Measurements from ENCODE around the gene NOTCH1. TPM values are rescaled to one million over a fixed set of nuclear protein-coding genes. Genes with fewer than 3 reads are reported as not detected.

Gene NOTCH1
- total RNA-seq, 3 donors from 2014 or later: 124 to 128 (median 125) TPM

DNA sequence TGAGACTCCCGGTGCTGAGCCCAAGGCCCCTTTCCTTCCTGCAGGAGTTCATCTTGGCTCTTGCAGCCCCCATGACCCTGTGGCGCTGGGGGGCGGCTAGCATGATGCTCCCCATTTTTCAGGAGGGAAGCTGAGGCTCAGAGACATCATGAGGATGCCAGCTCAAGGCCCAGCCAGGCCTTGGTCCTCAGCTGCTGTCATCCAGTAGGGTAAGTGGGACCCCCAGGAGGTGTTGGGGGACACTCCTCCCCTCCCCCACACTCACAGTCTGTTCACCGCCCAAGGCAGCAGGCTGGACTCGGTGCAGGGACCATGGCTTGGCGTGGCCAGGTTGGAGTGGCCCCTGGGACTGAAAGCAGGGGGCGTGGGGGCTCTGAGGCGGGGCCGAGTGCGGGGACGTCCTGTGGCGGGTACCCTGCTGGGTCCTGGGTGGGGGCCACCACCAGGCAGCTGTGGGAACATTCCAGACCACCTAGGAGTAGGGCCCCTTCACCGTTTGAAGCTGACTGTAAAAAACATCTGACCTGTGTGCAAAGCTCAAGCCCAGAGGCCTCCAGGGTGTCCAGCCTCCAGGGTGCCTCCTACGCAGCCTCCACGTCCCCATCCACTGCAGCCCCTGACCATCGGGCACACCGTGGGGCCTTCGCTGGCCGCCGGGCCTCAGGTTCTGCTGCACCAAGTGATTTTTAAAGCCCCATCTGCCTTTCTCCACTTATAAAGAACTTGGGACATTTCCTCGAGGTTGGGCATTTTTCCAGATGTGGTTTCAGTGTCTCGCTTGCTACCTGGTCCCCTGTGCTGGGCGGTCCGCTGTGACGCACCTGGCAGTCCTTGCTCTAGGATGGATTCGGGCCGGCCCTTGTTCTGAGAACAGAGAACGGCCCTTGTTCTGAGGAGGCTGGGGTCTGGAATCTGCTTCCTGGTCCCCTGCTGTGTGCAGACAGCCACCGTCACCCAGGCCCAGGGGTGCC is 3.4 kb upstream of the NOTCH1 start:
- Mint-ChIP-seq H3K27me3 (ENCODE audit: low read depth) (no peaks in the 10 kb centered on the region), H3K4me1 (ENCODE audit: low read depth) (peaks cover 24% of the 10 kb centered on the region), H3K9me3 (no peaks in the 10 kb centered on the region), H3K4me3 (no peak overlapping the region), H3K36me3 (ENCODE audit: insufficient read depth) (no peaks in the 10 kb centered on the region)
- ATAC-seq (no peak), DNase-seq (no peak)

DNA sequence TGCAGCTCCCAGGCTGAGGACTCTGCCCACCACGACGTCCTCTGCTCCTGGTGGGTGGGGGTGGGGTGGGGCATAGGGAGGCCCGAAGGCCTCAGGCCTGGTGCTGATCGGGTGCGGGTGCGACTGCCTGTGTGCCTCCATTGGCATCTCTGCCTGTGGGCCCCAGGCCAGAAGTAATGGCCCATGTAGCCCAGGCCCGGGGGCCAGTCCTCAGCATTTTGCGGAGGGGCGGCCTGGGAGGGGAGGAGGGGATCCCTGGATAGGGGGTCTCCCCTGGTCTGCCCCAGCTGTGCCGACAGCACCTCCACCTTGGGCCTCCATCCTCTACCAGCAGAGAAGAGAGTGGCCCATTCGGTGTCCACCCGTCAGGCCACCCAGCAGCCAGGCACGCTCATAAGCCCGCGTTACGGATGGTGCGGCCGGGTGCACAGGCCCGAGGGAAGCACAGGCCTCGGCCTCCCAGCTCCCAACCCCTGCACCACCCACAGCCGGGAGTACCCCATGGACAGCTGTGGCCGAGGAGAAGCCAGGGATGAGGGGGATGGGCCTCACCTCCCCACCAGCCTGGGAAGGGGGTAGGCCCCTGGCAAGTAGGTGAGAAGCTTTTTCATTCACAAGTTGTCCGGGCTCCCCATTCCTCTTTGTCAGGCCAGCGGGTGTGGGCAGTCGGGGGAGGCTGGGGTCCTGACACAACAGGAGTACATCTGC is 1.8 kb upstream of the NOTCH1 start:
- H3K4me1 Mint-ChIP-seq (ENCODE audit: low read depth): peaks cover 39% of the 10 kb centered on the region
- no peaks in the 10 kb centered on the region for H3K9me3 Mint-ChIP-seq
- no peak for ATAC-seq
- no peak for DNase-seq
- no peaks in the 10 kb centered on the region for H3K27me3 Mint-ChIP-seq (ENCODE audit: low read depth)
- H3K36me3 Mint-ChIP-seq (ENCODE audit: insufficient read depth): peaks cover 6% of the 10 kb centered on the region
- no peak overlapping the region for H3K4me3 Mint-ChIP-seq

DNA sequence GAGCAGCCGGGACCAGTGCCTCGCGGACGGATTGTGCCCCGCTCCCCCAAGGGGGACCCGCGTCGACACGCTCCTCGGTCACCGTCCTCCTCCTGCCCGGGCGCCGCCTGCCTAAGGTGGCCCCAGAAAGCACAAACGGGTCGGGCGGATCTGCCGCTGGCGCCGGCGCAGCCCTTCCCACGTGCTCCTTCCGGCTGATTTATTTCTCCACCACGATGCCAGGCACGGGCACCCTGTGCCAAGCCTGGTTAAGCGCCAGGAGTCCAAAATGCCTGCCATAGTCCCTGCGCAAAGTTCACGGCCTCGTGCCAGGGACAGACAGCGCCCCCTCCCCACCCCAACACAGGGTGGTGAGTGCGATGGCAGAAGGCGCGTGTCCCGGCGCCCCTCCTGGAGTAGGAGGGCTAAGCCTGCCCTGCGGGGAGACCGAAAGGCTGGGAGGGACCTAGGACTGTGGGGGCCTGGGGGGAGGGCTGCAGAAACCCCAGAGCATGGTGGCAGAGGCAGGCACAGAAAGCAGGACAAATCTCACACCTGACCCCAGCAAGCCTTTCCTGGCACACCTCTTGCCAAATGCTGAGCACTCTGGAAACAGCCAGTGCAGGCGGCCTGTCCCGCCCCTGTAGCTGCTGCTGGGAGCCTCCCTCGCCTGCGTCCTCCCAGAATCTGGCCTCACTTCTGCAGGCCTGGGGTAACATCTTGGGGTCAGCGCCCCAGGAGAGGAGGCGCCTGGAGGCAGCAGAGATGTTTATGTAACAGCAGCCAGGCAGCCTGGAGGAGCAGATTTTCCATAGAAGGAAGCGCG is 1.1 kb upstream of the NOTCH1 start:
- peaks cover 34% of the 10 kb centered on the region for H3K4me1 Mint-ChIP-seq (ENCODE audit: low read depth)
- H3K27me3 Mint-ChIP-seq (ENCODE audit: low read depth): no peaks in the 10 kb centered on the region
- H3K36me3 Mint-ChIP-seq (ENCODE audit: insufficient read depth): peaks cover 6% of the 10 kb centered on the region
- ATAC-seq (peak; percentile 3 to 11), DNase-seq (peak; percentile 32)
- peak overlapping the region; percentile 77 for H3K4me3 Mint-ChIP-seq
- H3K9me3 Mint-ChIP-seq: no peaks in the 10 kb centered on the region

DNA sequence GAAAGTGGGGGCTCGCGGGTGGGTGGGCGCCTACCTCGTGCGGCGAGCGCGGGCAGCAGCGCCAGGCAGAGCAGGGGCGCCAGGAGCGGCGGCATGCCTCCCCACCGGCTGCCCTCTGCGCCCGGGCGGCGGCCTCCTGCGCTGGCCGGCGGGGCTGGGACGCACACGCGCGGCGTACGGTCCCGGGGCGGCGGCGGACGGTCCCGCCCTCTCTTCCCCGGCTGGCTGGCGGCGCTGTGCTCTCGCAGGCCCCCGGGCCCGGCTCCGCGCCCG is 220 bp downstream of the NOTCH1 start:
- no peak for DNase-seq
- Mint-ChIP-seq H3K27me3 (ENCODE audit: low read depth) (no peaks in the 10 kb centered on the region), H3K9me3 (no peaks in the 10 kb centered on the region), H3K36me3 (ENCODE audit: insufficient read depth) (peaks cover 14% of the 10 kb centered on the region), H3K4me1 (ENCODE audit: low read depth) (peaks cover 37% of the 10 kb centered on the region), H3K4me3 (no peak overlapping the region)
- no peak for ATAC-seq

DNA sequence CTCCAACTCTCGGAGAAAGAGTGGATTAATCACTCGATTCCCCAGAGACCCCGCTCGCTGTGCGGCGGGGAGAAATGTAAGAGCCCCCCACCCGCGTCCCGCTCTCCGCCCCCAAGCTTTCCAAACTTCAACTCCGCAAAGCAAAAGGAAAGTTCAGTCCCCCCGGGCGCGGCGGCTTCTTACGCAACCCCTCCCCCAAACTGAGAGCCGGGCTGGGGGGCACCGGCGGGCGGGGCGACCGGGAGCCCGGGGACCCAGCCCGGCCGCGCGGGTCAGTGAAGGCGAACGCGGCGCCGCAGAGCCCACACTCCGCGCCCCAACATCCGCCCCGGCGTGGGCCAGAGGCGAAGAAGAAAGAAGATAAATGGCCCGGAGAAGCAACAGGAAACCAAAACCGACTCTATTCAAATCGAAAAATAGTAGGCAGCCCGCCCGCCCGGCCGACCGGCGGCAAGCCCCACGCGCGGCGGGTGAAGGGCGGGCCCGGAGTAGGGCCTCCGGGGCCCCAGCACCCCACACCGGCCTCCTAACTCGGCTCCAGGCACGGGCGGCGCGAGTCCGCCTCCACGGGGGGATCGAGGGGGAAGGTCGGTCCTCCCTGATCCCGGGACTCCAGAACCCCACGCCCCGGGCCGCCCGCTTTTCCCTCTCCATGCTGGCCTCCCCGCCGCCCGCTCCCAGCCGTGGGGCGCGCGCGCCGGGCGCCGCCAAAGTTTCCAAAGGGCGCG is 720 bp downstream of the NOTCH1 start:
- ATAC-seq (peak; percentile 44), DNase-seq (peak; percentile 41)
- peak overlapping the region; percentile 91 for H3K4me3 Mint-ChIP-seq
- H3K9me3 Mint-ChIP-seq: no peaks in the 10 kb centered on the region
- H3K27me3 Mint-ChIP-seq (ENCODE audit: low read depth): no peaks in the 10 kb centered on the region
- peaks cover 14% of the 10 kb centered on the region for H3K36me3 Mint-ChIP-seq (ENCODE audit: insufficient read depth)
- peaks cover 41% of the 10 kb centered on the region for H3K4me1 Mint-ChIP-seq (ENCODE audit: low read depth)

DNA sequence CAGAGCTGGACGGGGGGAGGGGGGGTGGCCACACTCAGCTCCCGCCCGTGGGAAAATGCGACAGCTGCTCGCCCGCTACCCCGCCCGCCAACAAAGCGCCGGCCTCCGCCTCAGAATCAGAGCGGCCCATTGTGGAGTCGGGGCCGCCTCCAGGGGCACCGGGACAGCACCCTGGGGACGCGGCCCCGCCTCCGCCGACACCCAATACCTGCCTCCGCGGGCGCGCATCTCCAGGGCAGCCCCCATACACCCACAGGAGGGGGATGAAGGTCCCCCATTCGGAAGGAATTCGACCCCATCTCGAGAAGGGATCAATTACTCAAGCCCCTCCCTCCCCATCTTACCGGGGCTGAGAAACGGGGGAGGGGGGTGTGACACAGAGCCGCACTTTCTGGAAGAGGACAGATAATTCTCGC is 1.3 kb downstream of the NOTCH1 start:
- Mint-ChIP-seq H3K4me3 (peak overlapping the region; percentile 91), H3K4me1 (ENCODE audit: low read depth) (peaks cover 47% of the 10 kb centered on the region), H3K36me3 (ENCODE audit: insufficient read depth) (peaks cover 14% of the 10 kb centered on the region), H3K27me3 (ENCODE audit: low read depth) (no peaks in the 10 kb centered on the region), H3K9me3 (no peaks in the 10 kb centered on the region)
- DNase-seq: peak; percentile 50
- ATAC-seq: peak; percentile 9 to 13

DNA sequence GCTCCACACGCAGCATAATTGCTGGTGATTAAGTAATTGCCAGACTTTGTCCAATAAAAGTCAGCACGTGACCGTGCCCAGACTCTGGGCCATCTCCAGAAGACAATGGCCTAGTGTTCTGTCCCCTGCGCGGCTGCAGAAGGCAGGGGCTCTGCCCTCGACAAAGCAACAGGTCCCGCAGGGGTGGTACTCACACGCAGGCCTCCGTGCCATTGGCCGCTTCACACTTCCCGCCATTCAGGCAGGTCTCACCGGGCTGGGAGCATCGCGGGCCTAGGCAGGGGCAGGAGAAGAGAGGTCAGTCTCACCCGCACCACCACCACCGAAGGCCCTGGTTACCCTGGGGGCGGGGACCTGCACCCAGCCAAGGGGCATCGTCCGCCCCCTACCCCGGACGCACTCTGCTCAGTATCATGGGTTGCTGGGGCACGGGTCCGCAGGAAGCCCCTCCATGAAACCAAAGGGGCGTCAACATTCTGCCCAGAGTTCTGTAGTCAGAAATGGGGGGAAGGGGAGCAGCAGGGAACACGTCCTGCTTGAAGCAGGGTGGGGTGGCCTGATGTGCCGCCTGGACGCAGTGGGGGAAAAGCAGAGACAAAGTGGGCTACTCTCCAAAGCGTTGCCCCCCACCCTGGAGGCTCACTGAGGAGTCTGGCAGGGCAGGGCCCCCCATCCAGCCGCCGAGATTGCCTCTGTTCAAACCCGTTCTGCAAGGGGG is 1.9 kb downstream of the NOTCH1 start:
- Mint-ChIP-seq H3K4me3 (peak overlapping the region; percentile 91), H3K9me3 (no peaks in the 10 kb centered on the region), H3K4me1 (ENCODE audit: low read depth) (peaks cover 52% of the 10 kb centered on the region)

DNA sequence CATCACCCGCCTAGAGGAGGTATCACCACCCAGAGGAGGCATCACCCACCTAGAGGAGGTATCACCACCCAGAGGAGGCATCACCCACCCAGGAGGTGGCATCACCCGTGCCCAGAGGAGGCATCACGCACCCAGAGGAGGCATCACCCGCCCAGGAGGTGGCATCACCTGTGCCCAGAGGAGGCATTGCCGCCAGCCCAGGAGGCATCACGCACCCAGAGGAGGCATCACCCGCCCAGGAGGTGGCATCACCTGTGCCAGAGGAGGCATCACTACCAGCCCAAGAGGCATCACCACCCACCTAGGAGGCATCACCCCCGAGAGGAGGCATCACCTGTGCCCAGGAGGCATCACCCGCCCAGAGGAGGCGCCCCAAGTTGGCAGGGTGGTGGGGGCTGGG is 2.6 kb downstream of the NOTCH1 start:
- DNase-seq (no peak), ATAC-seq (no peak)
- Mint-ChIP-seq H3K36me3 (ENCODE audit: insufficient read depth) (peaks cover 17% of the 10 kb centered on the region), H3K4me1 (ENCODE audit: low read depth) (peaks cover 59% of the 10 kb centered on the region), H3K9me3 (no peaks in the 10 kb centered on the region), H3K4me3 (peak overlapping the region; percentile 91), H3K27me3 (ENCODE audit: low read depth) (no peaks in the 10 kb centered on the region)

More for the DNA sequence above, 1.9 kb downstream of the NOTCH1 start:
- no peaks in the 10 kb centered on the region for H3K27me3 Mint-ChIP-seq (ENCODE audit: low read depth)
- no peak for ATAC-seq
- peaks cover 16% of the 10 kb centered on the region for H3K36me3 Mint-ChIP-seq (ENCODE audit: insufficient read depth)
- no peak for DNase-seq

DNA sequence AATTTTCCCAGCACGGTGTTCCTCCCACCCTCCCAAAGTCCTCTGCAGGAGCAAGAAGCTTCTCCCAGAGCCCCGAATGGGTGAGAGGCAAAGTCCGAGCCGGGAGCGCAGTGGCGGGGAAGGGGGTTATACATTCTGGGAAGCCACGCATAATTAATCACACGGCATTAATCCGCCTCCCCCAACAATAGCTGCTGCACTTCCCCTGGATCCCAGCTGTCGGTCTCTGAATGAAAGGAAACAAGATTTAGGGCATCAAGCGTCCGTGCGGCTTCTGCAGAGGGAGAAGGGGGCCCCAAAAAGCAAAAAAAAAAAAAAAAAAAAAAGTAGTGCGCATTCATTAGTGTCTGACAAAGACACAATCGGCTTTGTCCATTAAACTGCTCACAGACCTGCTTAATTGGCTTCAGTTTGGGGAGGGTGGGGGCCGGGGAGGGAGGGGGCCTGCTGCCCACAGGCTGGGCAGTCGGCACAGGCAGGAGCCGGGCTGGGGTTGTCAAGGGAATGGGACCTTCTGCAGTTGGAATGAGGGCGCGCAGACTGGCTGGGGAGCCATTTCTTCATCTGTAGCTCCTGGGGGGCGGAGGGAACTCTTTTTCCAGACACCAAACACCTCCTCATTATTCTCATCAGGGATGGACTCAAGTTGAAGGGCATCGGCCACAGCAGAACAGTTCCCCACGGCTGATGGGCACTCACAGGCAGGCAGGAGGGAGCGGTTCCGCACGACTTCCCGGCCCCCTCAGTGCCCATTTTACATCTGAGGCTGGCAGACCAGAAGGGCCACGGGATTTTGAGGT is 3.4 kb downstream of the NOTCH1 start:
- Mint-ChIP-seq H3K4me3 (peak overlapping the region; percentile 91), H3K27me3 (ENCODE audit: low read depth) (no peaks in the 10 kb centered on the region), H3K4me1 (ENCODE audit: low read depth) (peaks cover 64% of the 10 kb centered on the region), H3K9me3 (no peaks in the 10 kb centered on the region), H3K36me3 (ENCODE audit: insufficient read depth) (peaks cover 17% of the 10 kb centered on the region)
- ATAC-seq (no peak), DNase-seq (no peak)

DNA sequence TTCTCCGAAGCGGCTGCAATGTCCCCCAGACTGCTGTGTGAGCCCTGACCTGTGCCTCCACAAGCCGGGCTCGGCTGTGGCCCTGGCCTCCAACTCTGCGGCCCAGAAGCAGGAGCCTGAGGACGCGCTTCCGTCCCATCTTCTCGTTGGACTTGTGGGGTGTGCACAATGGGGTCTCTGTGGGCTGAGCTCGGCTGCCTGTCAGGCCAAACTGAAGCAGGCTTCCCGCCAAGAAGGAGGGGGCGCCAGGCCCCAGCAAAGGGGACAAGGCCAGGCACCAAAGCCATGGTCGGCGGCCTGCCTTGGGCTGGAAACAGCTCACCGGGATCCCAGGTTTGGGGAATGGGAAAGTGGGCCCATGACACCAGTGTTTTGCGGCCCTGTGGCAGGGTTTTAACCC is 4.1 kb downstream of the NOTCH1 start:
- Mint-ChIP-seq H3K9me3 (no peaks in the 10 kb centered on the region), H3K4me3 (peak overlapping the region; percentile 6), H3K27me3 (ENCODE audit: low read depth) (no peaks in the 10 kb centered on the region), H3K4me1 (ENCODE audit: low read depth) (peaks cover 67% of the 10 kb centered on the region), H3K36me3 (ENCODE audit: insufficient read depth) (peaks cover 20% of the 10 kb centered on the region)
- no peak for ATAC-seq
- no peak for DNase-seq

DNA sequence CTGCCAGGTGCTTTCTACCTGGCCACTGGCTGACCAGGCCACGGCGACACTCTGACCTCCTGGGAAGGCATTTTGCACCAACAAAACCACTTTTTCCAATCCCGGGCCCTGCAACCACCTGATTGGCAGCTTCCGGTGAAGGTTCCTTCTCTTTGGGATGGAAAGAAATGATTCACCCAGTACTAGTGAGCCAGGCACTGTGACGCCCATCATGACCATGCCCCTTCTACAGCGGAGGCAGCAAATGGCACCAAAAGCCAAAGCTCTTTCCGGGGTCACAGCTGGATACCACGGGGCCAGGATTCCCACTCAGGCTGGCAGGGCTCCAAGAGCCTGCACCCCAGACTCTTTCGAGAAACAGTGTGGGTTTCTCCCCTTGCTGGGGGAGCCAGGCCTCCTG is 4.7 kb downstream of the NOTCH1 start:
- DNase-seq (no peak), ATAC-seq (no peak)
- Mint-ChIP-seq H3K27me3 (ENCODE audit: low read depth) (no peaks in the 10 kb centered on the region), H3K36me3 (ENCODE audit: insufficient read depth) (peaks cover 20% of the 10 kb centered on the region), H3K4me1 (ENCODE audit: low read depth) (peaks cover 67% of the 10 kb centered on the region), H3K4me3 (peak overlapping the region; percentile 89), H3K9me3 (no peaks in the 10 kb centered on the region)

DNA sequence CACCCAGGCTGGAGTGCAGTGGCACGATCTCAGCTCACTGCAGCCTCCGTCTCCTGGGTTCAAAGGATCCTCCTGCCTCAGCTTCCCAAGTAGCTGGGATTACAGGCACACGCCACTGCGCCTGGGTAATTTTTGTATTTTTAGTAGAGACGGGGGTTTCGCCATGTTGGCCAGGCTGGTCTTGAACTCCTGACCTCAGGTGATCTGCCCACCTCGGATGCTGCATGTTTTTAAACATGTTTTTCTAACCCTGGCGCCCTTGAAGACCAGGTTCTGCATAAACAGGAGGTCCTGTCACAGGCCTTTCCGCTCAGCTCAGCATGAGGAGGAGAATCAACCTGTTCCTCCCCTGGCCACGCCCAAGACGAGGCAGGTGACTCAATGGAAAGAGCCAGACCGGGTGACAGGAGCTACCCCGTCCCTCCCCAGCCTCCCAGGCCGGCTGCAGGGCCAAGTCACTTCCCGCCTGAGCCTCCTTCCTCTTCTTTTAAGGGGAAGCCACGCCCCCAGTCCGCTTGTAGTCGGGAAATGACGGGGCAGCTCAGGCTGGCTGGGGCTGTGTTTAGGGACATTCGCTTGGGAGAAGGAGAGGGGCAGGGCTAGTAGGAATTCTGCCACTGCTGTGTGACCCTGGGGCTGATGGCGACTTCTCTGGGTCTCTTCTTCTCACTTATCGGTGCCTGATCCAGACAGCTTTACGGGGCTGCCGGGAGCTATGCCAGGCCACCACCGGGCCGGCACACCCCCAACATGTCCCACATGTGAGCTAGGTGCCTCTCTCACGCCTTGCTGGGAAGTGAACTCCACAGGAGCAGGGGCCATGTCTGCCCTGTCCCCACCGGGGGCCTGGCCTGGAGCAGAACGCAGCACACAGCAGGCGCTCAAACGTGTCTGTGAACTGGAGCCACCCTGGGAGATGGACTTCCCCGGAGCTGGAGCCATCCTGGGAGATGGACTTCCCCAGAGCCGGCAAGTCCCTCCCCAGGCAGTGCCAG is 6.1 kb downstream of the NOTCH1 start:
- peak; percentile 79 to 83 for ATAC-seq
- peaks cover 20% of the 10 kb centered on the region for H3K36me3 Mint-ChIP-seq (ENCODE audit: insufficient read depth)
- peak; percentile 90 for DNase-seq
- no peaks in the 10 kb centered on the region for H3K27me3 Mint-ChIP-seq (ENCODE audit: low read depth)
- H3K4me3 Mint-ChIP-seq: peak overlapping the region; percentile 89
- H3K4me1 Mint-ChIP-seq (ENCODE audit: low read depth): peaks cover 65% of the 10 kb centered on the region
- H3K9me3 Mint-ChIP-seq: no peaks in the 10 kb centered on the region

All from activated T-cell treated with anti-CD3 and anti-CD28 coated beads, Interleukin-2, amount 50 U/mL, for 4 hours (primary cell).